Mammary epithelial cell (primary cell): ENCODE measurements around the gene FTH1.

Source experiments
- CTCF ChIP-seq, 2 donors: IDR thresholded peaks in 1 of 2; conservative IDR thresholded peaks in 1 of 2; 2 replicates each; pipeline ENCODE4 v1.5.1; 2011 to 2012; ENCODE audit warnings: inconsistent platforms in 2 of 2, low read length in 2 of 2, mild to moderate bottlenecking in 2 of 2, control low read depth in 1 of 2, low read depth in 1 of 2; ENCODE audit not compliant: insufficient read depth in 1 of 2; ENCODE audit errors: extremely low read depth in 1 of 2
- EZH2 ChIP-seq: IDR thresholded peaks from 2 replicates; pipeline ENCODE4 v1.6.1; 2012; ENCODE audit warnings: low read length, inconsistent platforms, borderline replicate concordance

- TF ChIP-seq CTCF (conservative IDR thresholded peaks at IDR 0.05 in 1 of 2, IDR thresholded peaks at IDR 0.05 in 1 of 2; ENCODE audit: extremely low read depth in 1 of 2, insufficient read depth in 1 of 2, low read depth in 1 of 2, low read length in 2 of 2) (no peak), EZH2 (no peak)
Measured at GRCh38 chr11:61999141-61999975, 31.9 kb upstream of the FTH1 start.
